Tibial artery (tissue), 4 donors: ENCODE results near the gene KRTAP4-7.
"Not testable (repeated sequence)": the region's sequence is repeated elsewhere in the genome, so short reads cannot be mapped to it uniquely, and the experiment has no call there.

Source experiments
- DNase-seq, 2 donors: peaks; one replicate each; pipeline ENCODE4 v3.0.0-alpha.2; 2019
- H3K27ac ChIP-seq, 2 donors: fragments of 200-600 bp; sonication (generic) in 1 of 2; 1 replicate in 1 of 2; 2 replicates in 1 of 2; pipeline ENCODE4 v1.5.1; 2018 to 2019; ENCODE audit warnings: mild to moderate bottlenecking in 1 of 2
- H3K27me3 ChIP-seq, 2 donors: fragments of 200-600 bp; sonication (generic) in 1 of 2; one replicate each; pipeline versions ENCODE4 v1.5.1 to v1.6.0; 2016 to 2019
- H3K36me3 ChIP-seq, 3 donors: fragments of 200-600 bp; sonication (generic) in 2 of 3; one replicate each; pipeline ENCODE4 v1.5.1; 2016 to 2019; ENCODE audit warnings: mild to moderate bottlenecking in 2 of 3
- H3K4me1 ChIP-seq, 4 donors: fragments of 200-600 bp; sonication (generic) in 2 of 4; 1 replicate in 3 of 4; 2 replicates in 1 of 4; pipeline ENCODE4 v1.5.1; 2016 to 2019
- H3K4me3 ChIP-seq, 2 donors: fragments of 200-600 bp; sonication (generic) in 1 of 2; 1 replicate in 1 of 2; 2 replicates in 1 of 2; pipeline ENCODE4 v1.5.1; 2018 to 2019; ENCODE audit warnings: mild to moderate bottlenecking in 2 of 2
- H3K9me3 ChIP-seq, 3 donors: fragments of 200-600 bp; sonication (generic) in 1 of 3; one replicate each; pipeline ENCODE4 v1.5.1; 2016 to 2019
- CTCF ChIP-seq, 2 experiments: fragments of 200-600 bp in 1 of 2; fragments of 450-650 bp in 1 of 2; IDR thresholded peaks; one replicate each; pipeline ENCODE4 v1.5.1; 2017 to 2019; ENCODE audit warnings: antibody characterized with exemption in 2 of 2, mild to moderate bottlenecking in 1 of 2, moderate library complexity in 1 of 2
- intact Hi-C: fragments of 100-400 bp; cut with DNase I; formaldehyde crosslinking; loops from one replicate; pipeline ENCODE4 v1.15.0; 2023; ENCODE audit warnings: low total_unique reads

KRTAP4-7 gene

DNA sequence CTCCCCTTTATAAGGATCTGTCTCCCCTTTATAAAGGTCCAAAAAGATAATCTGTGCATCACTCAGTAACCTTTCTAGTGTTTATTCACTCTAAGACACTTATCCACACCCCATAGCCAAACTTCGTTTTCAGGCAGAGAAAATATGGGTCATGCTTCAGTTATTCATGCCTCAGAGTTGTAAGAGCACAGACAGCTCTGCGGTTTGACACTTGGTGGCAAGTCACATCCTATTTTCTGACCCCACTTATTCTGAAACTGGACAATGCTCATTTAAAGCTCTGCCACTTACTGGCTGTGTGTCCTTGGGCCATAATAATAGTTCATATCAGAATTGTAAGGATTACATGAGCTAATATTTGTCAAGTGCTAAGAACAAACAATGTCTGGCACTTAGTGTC is 34.8 kb upstream of the KRTAP4-7 start:
- Histone ChIP-seq H3K4me3 (no peak overlapping the region), H3K27me3 (peaks cover 0 to 2% of the 10 kb centered on the region in 2 donors), H3K27ac (no peak overlapping the region), H3K36me3 (no peaks in the 10 kb centered on the region), H3K4me1 (no peaks in the 10 kb centered on the region), H3K9me3 (no peaks in the 10 kb centered on the region)
- TF ChIP-seq CTCF (IDR thresholded peaks at IDR 0.05): no peak
- intact Hi-C loops: no loop called here
- DNase-seq: no peak

DNA sequence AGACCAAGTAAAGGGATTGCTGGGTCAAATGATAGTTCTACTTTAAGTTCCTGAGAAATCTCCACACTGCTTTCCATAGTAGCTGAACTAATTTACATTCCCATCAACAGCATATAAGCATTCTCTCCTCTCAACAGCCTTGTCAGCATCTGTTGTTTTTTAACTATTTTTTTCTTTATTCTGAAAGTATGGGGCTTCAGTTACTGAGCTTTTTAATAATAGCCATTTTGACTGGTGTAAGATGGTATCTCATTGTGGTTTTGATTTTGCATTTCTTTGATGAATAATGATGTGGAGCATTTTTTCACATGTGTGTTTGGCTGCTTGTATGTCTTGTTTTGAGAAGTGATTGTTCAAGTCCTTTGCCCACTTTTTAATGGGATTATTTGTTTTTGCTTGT is 31.4 kb upstream of the KRTAP4-7 start:
- no peak overlapping the region for H3K27ac ChIP-seq
- H3K36me3 ChIP-seq: no peaks in the 10 kb centered on the region
- no peak overlapping the region for H3K4me3 ChIP-seq
- TF ChIP-seq CTCF (IDR thresholded peaks at IDR 0.05): no peak
- H3K4me1 ChIP-seq: no peaks in the 10 kb centered on the region
- peaks cover 0 to 2% of the 10 kb centered on the region in 2 donors for H3K27me3 ChIP-seq
- no peaks in the 10 kb centered on the region for H3K9me3 ChIP-seq
- no peak for DNase-seq
- intact Hi-C loops: no loop called here

GRCh38 chr17:41054025-41054424 is 29.9 kb upstream of the KRTAP4-7 start:
- Histone ChIP-seq H3K36me3 (no peaks in the 10 kb centered on the region), H3K27me3 (no peaks in the 10 kb centered on the region), H3K4me3 (no peak overlapping the region), H3K4me1 (no peaks in the 10 kb centered on the region), H3K27ac (no peak overlapping the region), H3K9me3 (no peaks in the 10 kb centered on the region)
- intact Hi-C loops: no loop called here
- no peak for TF ChIP-seq CTCF (IDR thresholded peaks at IDR 0.05)
- no peak for DNase-seq

GRCh38 chr17:41054556-41054955 is 29.4 kb upstream of the KRTAP4-7 start:
- H3K4me3 ChIP-seq, H3K27ac ChIP-seq, intact Hi-C loops, H3K27me3 ChIP-seq, H3K9me3 ChIP-seq, DNase-seq, H3K36me3 ChIP-seq, H3K4me1 ChIP-seq: not testable (repeated sequence)

- H3K9me3 ChIP-seq, H3K4me3 ChIP-seq, H3K36me3 ChIP-seq, DNase-seq, H3K27me3 ChIP-seq, intact Hi-C loops, H3K4me1 ChIP-seq, H3K27ac ChIP-seq: not testable (repeated sequence)
These were observed 28.8 kb upstream of the KRTAP4-7 start, which contains the start of gene KRTAP2-2 for GRCh38 chr17:41055130-41055529. KRTAP2-2 (minus strand) TSS chr17:41055230; CDS start chr17:41055211, 19 bp downstream.

- Histone ChIP-seq H3K36me3 (no peaks in the 10 kb centered on the region), H3K4me3 (no peak overlapping the region), H3K27me3 (no peaks in the 10 kb centered on the region), H3K4me1 (peaks cover 0 to 25% (median 11%) of the 10 kb centered on the region in 4 donors), H3K27ac (no peak overlapping the region), H3K9me3 (no peaks in the 10 kb centered on the region)
- no peak for TF ChIP-seq CTCF (IDR thresholded peaks at IDR 0.05)
- intact Hi-C loops: no loop called here
- DNase-seq: no peak
These were observed 26.4 kb upstream of the KRTAP4-7 start for GRCh38 chr17:41057547-41057946.

DNA sequence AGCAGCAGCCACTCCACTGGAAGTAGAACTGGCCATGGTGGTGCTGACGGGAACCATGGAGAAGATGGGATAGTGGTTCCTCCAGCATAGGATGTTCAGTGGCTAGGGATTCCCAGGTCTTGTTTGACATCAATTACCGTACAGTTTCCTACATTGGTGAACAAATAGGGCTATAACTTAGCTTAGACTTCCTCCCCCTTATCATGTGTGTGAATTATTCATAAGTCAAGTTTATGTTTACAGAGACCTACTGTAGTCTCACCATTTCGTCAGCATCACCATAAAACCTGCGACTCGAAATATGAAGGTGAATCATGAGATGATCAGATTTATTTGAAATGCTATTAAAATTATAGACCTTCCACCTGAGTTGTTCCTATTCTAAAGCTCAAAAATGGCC is 25.2 kb upstream of the KRTAP4-7 start:
- no peaks in the 10 kb centered on the region for H3K9me3 ChIP-seq
- H3K27ac ChIP-seq: no peak overlapping the region
- H3K36me3 ChIP-seq: no peaks in the 10 kb centered on the region
- intact Hi-C loops: no loop called here
- no peak for DNase-seq
- no peak for TF ChIP-seq CTCF (IDR thresholded peaks at IDR 0.05)
- H3K4me1 ChIP-seq: peaks cover 0 to 34% (median 11%) of the 10 kb centered on the region in 4 donors
- no peak overlapping the region for H3K4me3 ChIP-seq
- no peaks in the 10 kb centered on the region for H3K27me3 ChIP-seq

- H3K27ac ChIP-seq, H3K27me3 ChIP-seq, H3K36me3 ChIP-seq, H3K9me3 ChIP-seq, DNase-seq, intact Hi-C loops, H3K4me3 ChIP-seq: not testable (repeated sequence)
- peaks cover 0 to 34% (median 11%) of the 10 kb centered on the region in 4 donors for H3K4me1 ChIP-seq
These were observed 24.5 kb upstream of the KRTAP4-7 start for GRCh38 chr17:41059276-41060051.
